Fibroblast of pulmonary artery (primary cell): ENCODE results near the gene CREB5.

Experiments
- DNase-seq: peaks from one replicate; pipeline ENCODE4 v3.0.0-alpha.2; 2010; ENCODE audit warnings: low read depth
- H3K4me3 ChIP-seq: replicated peaks from 2 replicates; pipeline ENCODE4 v1.5.1; 2011; ENCODE audit warnings: low read depth, mild to moderate bottlenecking, control low read depth, low read length, moderate library complexity
- TF ChIP-seq, protein P1 (sequence below): IDR thresholded peaks from 2 replicates; pipeline ENCODE4 v1.5.1; 2011; ENCODE audit warnings: mild to moderate bottlenecking, control low read depth, low read length, inconsistent platforms; ENCODE audit errors: missing control alignments

The CREB5 gene

DNA sequence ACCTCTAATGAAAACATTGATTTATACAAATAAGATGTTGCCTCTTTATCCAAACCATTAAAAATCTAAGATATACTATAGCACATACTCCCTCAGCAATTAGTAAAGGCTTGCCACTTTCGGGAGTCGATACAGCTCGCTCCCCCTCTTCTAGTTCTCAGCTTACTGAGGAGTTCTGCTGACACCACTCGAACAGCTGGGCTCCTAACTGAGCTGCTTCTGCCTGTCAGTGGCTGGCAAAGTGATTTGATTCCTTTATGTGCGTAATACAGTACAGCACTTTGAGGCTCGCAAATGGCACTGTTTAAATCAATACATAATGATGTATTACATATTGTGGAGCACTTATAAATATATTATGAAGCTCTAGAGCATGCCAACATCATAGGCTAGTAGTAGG is 241.8 kb downstream of the CREB5 start:
- TF ChIP-seq, protein P1, sequence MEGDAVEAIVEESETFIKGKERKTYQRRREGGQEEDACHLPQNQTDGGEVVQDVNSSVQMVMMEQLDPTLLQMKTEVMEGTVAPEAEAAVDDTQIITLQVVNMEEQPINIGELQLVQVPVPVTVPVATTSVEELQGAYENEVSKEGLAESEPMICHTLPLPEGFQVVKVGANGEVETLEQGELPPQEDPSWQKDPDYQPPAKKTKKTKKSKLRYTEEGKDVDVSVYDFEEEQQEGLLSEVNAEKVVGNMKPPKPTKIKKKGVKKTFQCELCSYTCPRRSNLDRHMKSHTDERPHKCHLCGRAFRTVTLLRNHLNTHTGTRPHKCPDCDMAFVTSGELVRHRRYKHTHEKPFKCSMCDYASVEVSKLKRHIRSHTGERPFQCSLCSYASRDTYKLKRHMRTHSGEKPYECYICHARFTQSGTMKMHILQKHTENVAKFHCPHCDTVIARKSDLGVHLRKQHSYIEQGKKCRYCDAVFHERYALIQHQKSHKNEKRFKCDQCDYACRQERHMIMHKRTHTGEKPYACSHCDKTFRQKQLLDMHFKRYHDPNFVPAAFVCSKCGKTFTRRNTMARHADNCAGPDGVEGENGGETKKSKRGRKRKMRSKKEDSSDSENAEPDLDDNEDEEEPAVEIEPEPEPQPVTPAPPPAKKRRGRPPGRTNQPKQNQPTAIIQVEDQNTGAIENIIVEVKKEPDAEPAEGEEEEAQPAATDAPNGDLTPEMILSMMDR = no peak
- no peak for DNase-seq
- no peak overlapping the region for H3K4me3 ChIP-seq

DNA sequence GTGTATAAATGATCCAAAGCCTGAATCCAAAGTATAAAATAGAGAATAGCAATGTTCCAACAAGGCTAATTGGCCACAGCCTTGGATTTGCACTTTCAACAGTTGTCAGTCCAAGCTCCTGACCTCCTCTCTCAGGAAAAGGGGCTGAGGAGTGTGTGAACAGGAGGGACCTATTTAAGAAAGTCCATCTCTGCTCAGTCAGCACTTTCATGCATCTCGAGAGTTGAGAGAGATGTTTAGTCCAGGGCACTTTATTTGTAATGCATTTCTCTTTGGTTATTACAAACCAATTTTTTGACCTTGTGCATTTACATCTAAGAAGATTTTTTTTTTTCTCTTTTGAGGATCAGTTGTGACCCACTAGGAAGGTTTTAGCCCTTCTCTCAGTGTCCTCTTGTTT is 244.2 kb downstream of the CREB5 start:
- no peak for DNase-seq
- TF ChIP-seq, protein P1 = no peak
- no peak overlapping the region for H3K4me3 ChIP-seq

DNA sequence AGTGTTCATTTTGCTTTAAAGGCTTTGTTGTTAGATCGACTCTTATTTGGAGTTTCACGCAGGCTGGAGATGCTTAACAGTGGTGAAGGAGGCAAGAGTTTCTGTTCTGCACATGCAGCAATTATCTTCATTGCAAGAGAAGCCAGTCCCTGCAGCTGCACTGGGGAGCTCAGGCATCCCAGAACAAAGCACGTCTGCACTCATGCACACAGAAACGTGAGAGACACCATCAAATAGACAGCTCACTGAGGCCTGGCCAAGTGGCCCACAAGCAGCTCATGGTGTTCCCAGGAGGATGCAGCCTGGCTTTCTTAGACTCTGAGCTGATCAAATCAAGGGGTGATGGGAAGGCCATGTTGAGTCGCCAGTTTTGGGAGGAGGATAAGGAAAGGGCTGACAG is 246.1 kb downstream of the CREB5 start:
- no peak for DNase-seq
- H3K4me3 ChIP-seq = no peak overlapping the region
- TF ChIP-seq, protein P1 = no peak

DNA sequence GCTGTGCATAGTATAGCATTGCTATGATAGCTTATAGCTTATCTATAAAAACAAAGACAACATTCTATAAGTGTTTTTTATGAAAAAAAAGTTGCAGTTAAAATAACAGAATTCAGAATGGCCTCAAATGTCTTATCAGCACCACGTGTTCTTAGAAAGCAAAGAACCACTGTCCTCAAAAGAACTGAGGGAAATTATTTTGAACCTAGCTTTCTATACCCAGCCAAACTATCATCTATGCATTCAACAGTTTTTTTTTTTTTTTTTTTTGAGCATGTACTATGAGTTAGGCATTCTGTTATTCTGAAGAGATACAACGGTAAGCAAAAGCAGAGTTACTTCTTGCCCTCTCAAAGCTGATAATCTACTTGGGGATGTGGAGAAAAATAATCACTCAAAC is 247.8 kb downstream of the CREB5 start:
- H3K4me3 ChIP-seq = no peak overlapping the region
- TF ChIP-seq, protein P1 = no peak
- DNase-seq = no peak

DNA sequence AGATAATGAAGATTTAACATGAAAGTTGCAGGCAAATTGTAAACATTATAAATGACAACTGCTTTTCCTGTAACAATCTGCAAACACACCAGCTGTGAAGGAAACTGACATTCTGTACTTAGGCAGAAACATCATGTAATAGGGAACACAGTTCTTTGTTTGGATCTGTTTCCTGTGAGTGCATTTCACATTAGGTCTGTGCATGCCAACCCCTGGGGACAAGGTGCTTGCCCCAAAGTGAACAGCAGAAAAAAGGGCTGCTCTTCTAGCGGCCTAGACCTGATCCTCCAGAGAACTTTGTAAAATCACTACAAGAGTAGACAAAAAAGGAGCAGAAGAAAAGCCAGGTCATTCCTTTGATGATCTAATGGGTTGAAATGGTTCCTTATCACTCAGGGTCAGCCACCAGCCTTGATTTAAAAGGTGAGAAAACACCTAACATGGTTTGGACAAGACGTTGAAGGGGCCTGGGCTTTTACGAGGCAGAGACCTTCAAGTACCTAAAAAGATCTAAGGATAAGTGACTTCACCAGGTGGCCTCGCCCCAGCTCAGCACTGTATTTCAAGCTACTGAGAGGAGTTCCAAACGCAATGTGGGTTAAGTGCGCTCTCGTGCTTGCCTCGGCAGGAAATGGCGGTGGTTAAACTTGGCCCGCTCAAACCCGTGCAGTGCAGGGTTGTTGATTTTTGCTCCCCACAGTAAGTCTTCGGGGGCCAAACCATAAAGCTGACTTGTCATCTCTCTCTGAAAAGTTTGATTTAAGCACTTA is 249.7 kb downstream of the CREB5 start:
- TF ChIP-seq, protein P1 = no peak
- DNase-seq = no peak
- no peak overlapping the region for H3K4me3 ChIP-seq

DNA sequence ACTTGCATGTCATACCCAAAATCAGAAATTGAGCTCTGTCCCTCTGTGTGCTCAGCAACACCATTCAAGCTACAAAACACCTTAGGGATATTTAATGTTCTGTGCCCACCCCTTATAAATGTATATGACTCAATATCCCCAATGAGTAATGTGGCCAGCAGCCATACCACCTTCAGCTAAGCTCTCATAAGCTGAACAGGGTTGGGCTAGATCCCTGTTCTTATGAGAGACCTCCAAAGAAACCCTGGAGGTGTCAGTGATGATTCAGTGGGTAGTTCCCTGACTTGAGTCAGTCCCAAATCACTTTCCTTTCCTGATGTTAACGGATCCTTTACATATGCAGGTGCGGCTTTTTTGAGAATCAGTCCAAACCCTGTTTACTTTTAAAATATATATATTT is 253.8 kb downstream of the CREB5 start:
- no peak for DNase-seq

More for the DNA sequence above, 253.8 kb downstream of the CREB5 start:
- H3K4me3 ChIP-seq = no peak overlapping the region
- TF ChIP-seq, protein P1 = no peak
